HPDE6-E6E7 (cell line): ENCODE measurements around the gene TMEM240.
"Not testable (repeated sequence)": the region's sequence is repeated elsewhere in the genome, so short reads cannot be mapped to it uniquely, and the experiment has no call there.

Experiments used
- DNase-seq: peaks from one replicate; pipeline ENCODE4 v3.0.0; 2011; ENCODE audit warnings: missing footprints; ENCODE audit errors: extremely low spot score

TMEM240 gene

DNA sequence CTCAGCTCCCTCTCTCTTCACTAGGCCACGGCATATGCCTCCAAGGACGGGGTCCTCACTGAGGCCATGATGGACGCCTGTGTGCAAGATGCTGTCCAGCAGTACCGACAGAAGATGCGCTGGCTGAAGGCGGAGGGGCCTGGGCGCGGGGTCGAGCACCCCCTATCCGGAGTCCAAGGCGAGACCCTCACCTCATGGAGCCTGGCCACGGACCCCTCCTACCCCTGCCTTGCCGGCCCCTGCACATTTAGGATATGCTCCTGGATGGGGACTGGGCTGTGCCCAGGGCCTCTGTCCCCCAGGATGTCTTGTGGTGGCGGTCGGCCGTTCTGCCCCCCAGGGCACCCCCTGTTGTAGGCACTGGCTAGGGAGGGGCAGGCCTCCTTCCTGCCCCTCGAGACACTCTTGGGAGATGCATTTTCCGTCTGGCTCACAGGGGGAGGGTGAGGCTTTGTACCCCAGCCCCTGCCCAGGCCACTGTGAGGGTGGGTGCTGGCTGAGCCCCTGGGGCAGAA lies 44.9 kb downstream of the TMEM240 start:
- not testable (repeated sequence) for DNase-seq

DNA sequence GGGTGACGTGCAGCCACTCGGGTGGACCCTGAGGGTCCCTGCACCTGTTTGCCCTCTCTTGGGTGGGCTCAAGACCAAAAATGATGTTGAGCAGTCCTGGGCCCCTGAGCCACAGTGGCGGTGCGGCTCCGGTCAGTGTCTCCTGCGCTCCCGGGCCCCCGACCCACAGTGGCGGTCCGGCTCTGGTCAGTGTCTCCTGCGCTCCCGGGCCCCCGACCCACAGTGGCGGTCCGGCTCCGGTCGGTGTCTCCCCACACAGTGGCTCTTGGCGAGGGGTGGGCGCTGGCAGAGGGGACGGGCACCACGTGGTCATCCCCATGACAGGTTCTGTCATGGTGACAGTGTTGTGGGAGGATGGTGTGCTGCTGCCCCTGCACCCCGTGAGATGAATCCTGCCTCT lies 46.1 kb downstream of the TMEM240 start:
- not testable (repeated sequence) for DNase-seq

DNA sequence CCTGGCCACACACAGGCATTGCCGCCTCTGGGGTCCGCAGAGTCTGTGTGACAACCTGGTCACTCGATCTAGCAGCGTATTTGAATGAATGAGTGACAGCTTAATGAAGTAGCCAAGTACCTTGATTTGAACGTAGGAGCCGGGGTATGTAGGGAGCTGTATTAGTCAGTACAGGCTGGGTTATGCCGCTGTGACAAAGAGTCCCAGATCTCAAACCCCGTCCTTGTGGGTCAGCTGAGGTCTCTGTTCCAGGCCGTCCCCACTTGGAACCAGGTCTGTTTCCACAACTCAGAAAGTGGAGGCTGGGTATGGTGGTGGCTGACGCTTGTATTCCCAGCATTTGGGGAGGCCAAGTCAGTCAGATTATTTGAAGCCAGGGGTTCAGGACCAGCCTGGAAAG lies 48.8 kb downstream of the TMEM240 start:
- no peak for DNase-seq

DNA sequence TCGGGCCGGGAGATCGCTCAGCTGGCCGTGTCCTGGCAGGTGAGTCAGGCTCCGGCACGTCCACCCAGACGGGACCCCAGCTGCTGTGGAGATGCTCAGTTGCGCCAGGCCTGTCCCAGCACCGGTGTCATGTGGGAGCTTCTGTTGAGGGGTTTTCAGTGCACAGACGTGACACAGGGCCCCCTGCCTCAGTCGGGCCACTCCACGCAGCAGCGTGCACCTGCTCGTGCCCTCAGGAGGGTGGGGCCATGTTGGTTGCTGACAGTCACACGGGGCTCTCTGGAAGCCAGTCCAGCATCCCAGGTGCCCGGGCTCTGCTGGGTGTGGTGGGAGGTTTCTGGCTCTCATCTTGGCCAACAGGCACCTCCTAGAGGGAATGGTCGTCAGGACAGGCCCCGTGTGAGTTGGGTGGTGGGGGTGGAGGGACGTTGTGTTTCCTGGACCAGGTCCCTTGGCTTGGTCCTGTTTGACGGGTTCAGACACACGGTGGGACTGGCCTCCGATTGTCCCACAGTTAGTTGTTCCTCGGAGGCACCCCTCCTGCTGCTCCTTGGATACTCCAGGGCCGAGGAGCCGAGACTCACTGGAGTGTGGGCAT lies 49.7 kb downstream of the TMEM240 start:
- no peak for DNase-seq

DNA sequence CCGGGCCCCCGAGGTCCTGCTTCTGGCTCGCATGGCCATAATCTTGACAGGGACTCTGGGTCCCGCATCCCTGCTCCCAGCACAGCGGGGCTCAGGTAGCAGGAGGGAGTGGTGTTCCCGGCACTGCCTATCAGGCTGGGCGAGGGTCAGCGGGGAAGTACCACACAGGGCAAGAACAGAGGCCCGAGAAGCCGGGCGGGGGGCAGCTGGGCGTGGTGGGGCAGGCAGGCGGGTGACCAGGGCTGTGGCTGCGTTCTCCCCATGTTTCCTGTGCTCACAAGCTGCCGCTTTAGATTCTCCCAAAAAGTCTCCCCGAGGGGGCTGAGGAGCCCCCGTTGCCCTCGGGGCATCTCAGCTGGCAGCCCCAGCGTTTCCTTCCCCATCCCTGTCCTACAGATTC lies 50.6 kb downstream of the TMEM240 start:
- no peak for DNase-seq

DNA sequence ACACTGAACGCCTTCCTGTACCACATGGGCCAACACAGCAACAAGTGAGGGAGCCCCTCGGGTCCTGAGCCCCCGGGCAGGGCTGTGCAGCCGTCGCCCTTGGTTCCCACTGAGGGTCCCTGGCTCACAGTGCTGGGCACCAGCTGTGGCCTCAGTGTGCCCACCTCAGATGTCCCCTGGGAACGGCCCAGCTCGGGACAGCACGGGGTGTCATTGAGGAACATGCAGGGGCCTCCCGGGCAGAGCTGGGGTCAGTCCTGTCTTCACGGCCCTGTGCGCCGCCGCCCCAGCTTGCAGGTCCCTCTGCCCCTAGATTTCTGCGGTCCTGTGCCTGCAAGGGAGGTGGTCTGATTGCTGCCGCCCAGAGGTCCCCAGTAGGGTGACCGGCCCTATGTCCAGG lies 51.2 kb downstream of the TMEM240 start:
- DNase-seq = no peak

DNA sequence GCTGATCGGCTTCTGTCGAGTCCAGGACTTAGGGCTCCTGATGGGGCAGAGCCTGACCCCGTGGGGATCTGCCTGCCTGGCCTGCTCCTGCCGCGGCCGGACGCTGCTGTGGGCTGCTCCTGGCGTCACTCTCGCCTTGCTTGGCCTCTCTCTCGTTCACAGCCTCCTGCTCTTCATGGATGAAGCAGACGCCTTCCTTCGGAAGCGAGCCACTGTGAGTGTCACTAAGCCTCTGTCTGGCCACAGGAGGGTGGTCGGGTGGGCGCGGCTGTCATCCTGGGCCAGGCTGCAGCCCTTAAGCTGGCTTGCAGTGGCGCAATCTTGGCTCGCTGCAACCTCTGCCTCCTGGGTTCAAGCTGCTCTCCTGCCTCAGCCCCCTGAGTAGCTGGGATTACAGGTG lies 52.7 kb downstream of the TMEM240 start:
- DNase-seq = no peak

DNA sequence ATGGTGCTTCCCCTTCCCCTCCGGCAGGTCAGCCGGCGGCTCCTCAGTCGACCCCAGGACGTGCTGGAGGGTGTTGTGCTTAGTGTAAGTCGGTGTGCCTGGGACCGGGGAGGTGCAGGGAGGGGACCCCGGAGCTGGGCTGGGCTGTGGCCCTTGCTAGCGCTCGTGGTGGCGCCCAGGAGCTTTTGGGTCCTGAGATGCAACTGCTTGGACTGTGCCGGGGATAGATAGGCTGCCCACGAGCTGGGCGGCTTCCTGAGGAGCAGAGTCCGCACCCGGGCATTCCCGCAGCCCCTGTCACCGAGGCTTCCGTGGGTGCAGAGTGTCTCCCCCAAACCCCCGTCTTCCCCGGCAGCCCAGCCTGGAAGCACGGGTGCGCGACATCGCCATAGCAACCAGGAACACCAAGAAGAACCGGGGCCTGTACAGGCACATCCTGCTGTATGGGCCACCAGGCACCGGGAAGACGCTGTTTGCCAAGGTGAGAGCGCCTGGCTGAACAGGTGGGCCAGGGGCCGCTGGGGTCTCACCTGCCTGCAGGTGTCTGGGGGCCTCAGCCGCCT lies 54.6 kb downstream of the TMEM240 start:
- DNase-seq = not testable (repeated sequence)

DNA sequence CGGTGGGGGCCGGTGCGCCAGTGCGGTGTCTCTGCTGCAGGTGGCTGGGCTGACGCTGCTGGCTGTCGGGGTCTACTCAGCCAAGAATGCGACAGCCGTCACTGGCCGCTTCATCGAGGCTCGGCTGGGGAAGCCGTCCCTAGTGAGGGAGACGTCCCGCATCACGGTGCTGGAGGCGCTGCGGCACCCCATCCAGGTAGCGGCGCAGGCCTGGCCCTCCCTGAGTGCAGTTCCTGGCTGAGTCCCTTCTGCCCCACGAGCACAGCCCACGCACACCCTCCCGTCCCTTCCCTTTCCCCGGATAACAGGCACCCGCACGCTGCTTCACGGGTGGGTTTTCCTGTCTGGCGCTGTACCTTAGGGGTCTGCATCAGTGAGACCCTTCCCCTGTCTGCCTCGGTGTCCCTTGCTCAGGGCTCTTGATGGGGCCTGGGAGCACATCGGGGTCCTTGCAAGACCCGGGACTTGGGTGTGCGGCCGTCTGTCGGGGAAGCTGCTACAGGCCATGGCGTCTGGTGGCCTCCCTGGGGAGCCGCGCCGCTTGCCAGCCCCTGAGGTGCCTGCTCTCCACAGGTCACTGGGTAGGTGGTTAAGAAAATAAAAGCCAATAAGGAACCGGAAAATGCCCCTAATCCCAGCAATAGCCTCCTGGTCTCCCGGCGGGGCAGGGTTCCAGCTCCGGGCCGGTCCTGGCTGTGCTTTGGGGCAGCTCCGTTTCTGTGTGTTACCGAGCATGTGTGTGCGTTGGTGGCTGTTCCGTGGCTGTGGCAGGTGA lies 55.3 kb downstream of the TMEM240 start:
- DNase-seq = not testable (repeated sequence)
